MCF 10A (cell line): ENCODE results near the gene TSNAX. TPM values are rescaled to one million over a fixed set of nuclear protein-coding genes. Genes with fewer than 3 reads are reported as not detected.

Experiments used
- BruUV-seq: library from RNA; stranded (reverse); fragments of 400-500 nt; replicated peaks from 2 replicates; lab custom pipeline; 2021; lab: Mats Ljungman, UMichigan
- CTCF ChIA-PET: fragments of 300-600 bp; sonication (Branson Sonifier 250); formaldehyde crosslinking; extraction: SDS; loops from one replicate; lab custom pipeline; 2021; ENCODE audit warnings: antibody characterized with exemption, inconsistent platforms; lab: Yijun Ruan, JAX
- POLR2A ChIA-PET: fragments of 300-600, 350-650 bp; sonication (Branson Sonifier 250); formaldehyde crosslinking; extraction: SDS; loops from one replicate; lab custom pipeline; 2020; ENCODE audit warnings: antibody characterized with exemption, inconsistent platforms; lab: Yijun Ruan, JAX
- DNase-seq: peaks from one replicate; pipeline ENCODE4 v3.0.0-alpha.2; 2018; ENCODE audit not compliant: unreplicated experiment
- H3K27ac Mint-ChIP-seq: one replicate; pipeline ENCODE4 v1.8.0; 2022; ENCODE audit warnings: mild to moderate bottlenecking, low read depth, mixed read lengths; ENCODE audit not compliant: unreplicated experiment
- H3K27me3 Mint-ChIP-seq: one replicate; pipeline ENCODE4 v1.8.0; 2022; ENCODE audit warnings: mixed read lengths; ENCODE audit not compliant: insufficient read depth, unreplicated experiment
- H3K36me3 Mint-ChIP-seq: one replicate; pipeline ENCODE4 v1.8.0; 2022; ENCODE audit warnings: mild to moderate bottlenecking, moderate library complexity, mixed read lengths; ENCODE audit not compliant: insufficient read depth, unreplicated experiment
- H3K4me1 Mint-ChIP-seq: one replicate; pipeline ENCODE4 v1.8.0; 2022; ENCODE audit warnings: mixed read lengths; ENCODE audit not compliant: insufficient read depth, unreplicated experiment
- H3K4me3 Mint-ChIP-seq: one replicate; pipeline ENCODE4 v1.8.0; 2022; ENCODE audit warnings: mild to moderate bottlenecking, moderate library complexity, mixed read lengths; ENCODE audit not compliant: unreplicated experiment
- H3K9me3 Mint-ChIP-seq: one replicate; pipeline ENCODE4 v1.8.0; 2022; ENCODE audit warnings: mixed read lengths; ENCODE audit not compliant: unreplicated experiment
- intact Hi-C: fragments of 100-400 bp; cut with micrococcal nuclease; formaldehyde crosslinking; loops from 2 replicates; pipeline ENCODE4 v1.14.1; 2022
- total RNA-seq: library from RNA; stranded (reverse); gene quantifications from 2 replicates; pipeline ENCODE4 v1.2.3, GENCODE V29; 2022
- TF ChIP-seq, protein P1 (sequence below): fragments of 200-600 bp; IDR thresholded peaks from one replicate; pipeline ENCODE4 v1.8.0; 2022; ENCODE audit warnings: antibody characterized with exemption, mild to moderate bottlenecking; ENCODE audit not compliant: unreplicated experiment

TSNAX gene
- total RNA-seq, 1 experiment from 2014 or later = 79.0 TPM

DNA sequence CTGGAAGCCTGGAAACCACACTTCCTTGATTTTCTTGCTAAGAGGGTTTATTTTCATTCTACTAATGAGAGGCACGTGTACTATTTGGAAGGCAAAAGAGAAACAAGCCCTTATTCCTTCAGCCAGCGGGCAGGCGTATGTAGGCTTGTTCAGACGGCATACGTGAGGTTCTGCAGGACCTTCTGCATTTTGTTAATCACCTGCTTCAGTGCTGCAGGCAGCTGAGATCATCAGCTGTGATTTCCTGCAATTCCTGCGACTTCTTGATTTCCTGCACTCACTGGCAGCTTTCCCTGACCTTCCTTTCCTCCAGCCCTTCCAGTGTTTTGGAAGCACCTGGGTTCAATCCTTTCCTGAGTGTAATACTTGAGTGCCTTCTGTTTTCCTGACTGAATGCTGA is 43.4 kb downstream of the TSNAX start:
- DNase-seq = no peak
- no peaks in the 10 kb centered on the region for H3K27me3 Mint-ChIP-seq
- no peaks in the 10 kb centered on the region for H3K4me1 Mint-ChIP-seq
- no peak overlapping the region for H3K27ac Mint-ChIP-seq
- no TSS peak for BruUV-seq
- intact Hi-C loops = no loop called here
- H3K4me3 Mint-ChIP-seq = no peak overlapping the region
- no peaks in the 10 kb centered on the region for H3K9me3 Mint-ChIP-seq
- H3K36me3 Mint-ChIP-seq = peaks cover 13% of the 10 kb centered on the region
- CTCF ChIA-PET = interaction anchor here (0.6 to 1.6 kb wide), 5 partner anchors 19 to 1232 kb away, joined by 3 to 6 read pairs (median 4); no protein-coding TSS in a partner anchor
- TF ChIP-seq, protein P1, sequence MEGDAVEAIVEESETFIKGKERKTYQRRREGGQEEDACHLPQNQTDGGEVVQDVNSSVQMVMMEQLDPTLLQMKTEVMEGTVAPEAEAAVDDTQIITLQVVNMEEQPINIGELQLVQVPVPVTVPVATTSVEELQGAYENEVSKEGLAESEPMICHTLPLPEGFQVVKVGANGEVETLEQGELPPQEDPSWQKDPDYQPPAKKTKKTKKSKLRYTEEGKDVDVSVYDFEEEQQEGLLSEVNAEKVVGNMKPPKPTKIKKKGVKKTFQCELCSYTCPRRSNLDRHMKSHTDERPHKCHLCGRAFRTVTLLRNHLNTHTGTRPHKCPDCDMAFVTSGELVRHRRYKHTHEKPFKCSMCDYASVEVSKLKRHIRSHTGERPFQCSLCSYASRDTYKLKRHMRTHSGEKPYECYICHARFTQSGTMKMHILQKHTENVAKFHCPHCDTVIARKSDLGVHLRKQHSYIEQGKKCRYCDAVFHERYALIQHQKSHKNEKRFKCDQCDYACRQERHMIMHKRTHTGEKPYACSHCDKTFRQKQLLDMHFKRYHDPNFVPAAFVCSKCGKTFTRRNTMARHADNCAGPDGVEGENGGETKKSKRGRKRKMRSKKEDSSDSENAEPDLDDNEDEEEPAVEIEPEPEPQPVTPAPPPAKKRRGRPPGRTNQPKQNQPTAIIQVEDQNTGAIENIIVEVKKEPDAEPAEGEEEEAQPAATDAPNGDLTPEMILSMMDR = no peak
- POLR2A ChIA-PET = interaction anchor here (0.7 kb wide), 1 partner anchor 221 kb away, joined by 4 read pairs; no protein-coding TSS in a partner anchor

- no peaks in the 10 kb centered on the region for H3K9me3 Mint-ChIP-seq
- no peak overlapping the region for H3K27ac Mint-ChIP-seq
- DNase-seq = no peak
- ChIA-PET CTCF (interaction anchor here (0.7 to 3.0 kb wide), 5 partner anchors 12 to 229 kb away, joined by 3 to 20 read pairs (median 4); no protein-coding TSS in a partner anchor), POLR2A (interaction anchor here (0.7 to 1.0 kb wide), 4 partner anchors 16 to 236 kb away, joined by 3 to 4 read pairs (median 3); no protein-coding TSS in a partner anchor)
- no TSS peak for BruUV-seq
- no peak overlapping the region for H3K4me3 Mint-ChIP-seq
- no peaks in the 10 kb centered on the region for H3K36me3 Mint-ChIP-seq
- TF ChIP-seq, protein P1 = no peak
- no peaks in the 10 kb centered on the region for H3K4me1 Mint-ChIP-seq
- H3K27me3 Mint-ChIP-seq = no peaks in the 10 kb centered on the region
- intact Hi-C loops = no loop called here
Observed at GRCh38 chr1:231575472-231575871, 47.0 kb downstream of the TSNAX start.

- no TSS peak for BruUV-seq
Observed at GRCh38 chr1:231576804-231577718, 48.6 kb downstream of the TSNAX start.

More at GRCh38 chr1:231576804-231577718, 48.6 kb downstream of the TSNAX start:
- TF ChIP-seq, protein P1 = no peak
- POLR2A ChIA-PET = no interaction called here
- Mint-ChIP-seq H3K27me3 (no peaks in the 10 kb centered on the region), H3K4me1 (no peaks in the 10 kb centered on the region), H3K27ac (no peak overlapping the region), H3K4me3 (no peak overlapping the region), H3K36me3 (no peaks in the 10 kb centered on the region), H3K9me3 (no peaks in the 10 kb centered on the region)
- no peak for DNase-seq
- intact Hi-C loops = no loop called here
- CTCF ChIA-PET = interaction anchor here (0.6 to 0.7 kb wide), 3 partner anchors 9 to 237 kb away, joined by 3 to 4 read pairs (median 3); no protein-coding TSS in a partner anchor
